Diencephalon (tissue), 1 donor: ENCODE data around the gene ADGRG2. TPM values are rescaled to one million over a fixed set of nuclear protein-coding genes. Genes with fewer than 3 reads are reported as not detected.

Source experiments
- total RNA-seq: library from RNA; depleted of rRNA; stranded (reverse); fragments of >200 nt; gene quantifications from one replicate; pipeline ENCODE4 v1.2.3, GENCODE V29; 2014

ADGRG2 gene
- 0.69 TPM for total RNA-seq

GRCh38 chrX:19121898-19122640 is at the start of gene ADGRG2:
Gene ADGRG2 (minus strand): TSS chrX:19122468. CDS start chrX:19068834, 53,634 bp downstream.

GRCh38 chrX:18983666-18984380 is 138.4 kb downstream of the ADGRG2 start, which contains the start of gene PHKA2:
Gene PHKA2 (minus strand): TSS chrX:18984114. CDS start chrX:18983932, 182 bp downstream.

Other genes with a start within 250 kb of the ADGRG2 start
- 19.6 TPM for gene PHKA2, start 138.4 kb downstream of the ADGRG2 start, total RNA-seq
- gene PDHA1, start 221.5 kb upstream of the ADGRG2 start, total RNA-seq: 78.9 TPM